ENCODE results near the gene PARN. TPM values are rescaled to one million over a fixed set of nuclear protein-coding genes. Genes with fewer than 3 reads are reported as not detected.

PARN gene
- total and polyA plus RNA-seq, 2 donors (not counting 1 experiment from before 2014, with no cell fraction given): 26.7 to 32.9 TPM

DNA sequence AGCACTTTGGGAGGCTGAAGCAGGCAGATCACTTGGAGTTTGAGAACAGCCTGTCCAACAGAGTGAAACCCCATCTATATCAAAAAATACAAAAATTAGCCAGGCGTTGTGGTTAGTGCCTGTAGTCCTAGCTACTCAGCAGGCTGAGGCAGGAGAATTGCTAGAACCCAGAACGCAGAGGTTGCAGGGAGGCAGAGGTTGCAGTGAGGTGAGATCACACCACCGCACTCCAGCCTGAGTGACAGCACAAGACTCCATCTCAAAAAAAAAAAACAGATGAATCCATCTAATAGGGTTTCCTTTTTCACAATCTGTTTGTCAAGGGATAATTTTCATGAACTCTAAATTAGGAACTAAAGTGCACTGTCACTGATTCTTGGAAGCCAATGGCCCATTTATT is 99.0 kb downstream of the PARN start:
- Histone ChIP-seq H3K79me2 (ENCODE audit: control insufficient read depth, insufficient read depth, low read length) (no peaks in the 10 kb centered on the region), H3K4me1 (ENCODE audit: control insufficient read depth, extremely low read depth, insufficient read depth, low read length) (peaks cover 6% of the 10 kb centered on the region)
- TF ChIP-seq CTCF (conservative IDR thresholded peaks at IDR 0.05 in 1 of 2, IDR thresholded peaks at IDR 0.05 in 1 of 2; ENCODE audit: low read depth in 1 of 2, low read length in 2 of 2) (no peak), EZH2 (IDR thresholded peaks at IDR 0.05; ENCODE audit: low read length, missing control alignments) (no peak)

GRCh38 chr16:14530046-14530445 is 100.0 kb downstream of the PARN start:
- Histone ChIP-seq H2AFZ (ENCODE audit: low read length) (no peak overlapping the region), H4K20me1 (ENCODE audit: control insufficient read depth, extremely low read depth, insufficient read depth, low read length) (no peaks in the 10 kb centered on the region), H3K27me3 (ENCODE audit: control insufficient read depth, insufficient read depth, low read length) (no peaks in the 10 kb centered on the region), H3K36me3 (ENCODE audit: control insufficient read depth, insufficient read depth, low read length) (no peaks in the 10 kb centered on the region), H3K27ac (ENCODE audit: insufficient read depth, low read length) (no peak overlapping the region), H3K4me3 (replicated peaks in 1 of 4; ENCODE audit: control extremely low read depth in 1 of 4, insufficient read depth in 1 of 4, low read depth in 3 of 4, low read length in 4 of 4) (no peak overlapping the region), H3K9ac (ENCODE audit: insufficient read depth, low read length) (no peak overlapping the region), H3K9me3 (ENCODE audit: control insufficient read depth, insufficient read depth, low read depth, low read length) (no peaks in the 10 kb centered on the region), H3K4me2 (ENCODE audit: extremely low read depth, insufficient read depth, low read length) (no peak overlapping the region), H3K4me1 (ENCODE audit: control insufficient read depth, extremely low read depth, insufficient read depth, low read length) (peaks cover 6% of the 10 kb centered on the region), H3K79me2 (ENCODE audit: control insufficient read depth, insufficient read depth, low read length) (no peaks in the 10 kb centered on the region)
- no peak for TF ChIP-seq EZH2 (IDR thresholded peaks at IDR 0.05; ENCODE audit: low read length, missing control alignments)
- no peak for TF ChIP-seq CTCF (conservative IDR thresholded peaks at IDR 0.05 in 1 of 2, IDR thresholded peaks at IDR 0.05 in 1 of 2; ENCODE audit: low read depth in 1 of 2, low read length in 2 of 2)
- no peak for DNase-seq (ENCODE audit: low read depth in 2 of 2)

More for the DNA sequence above, 99.0 kb downstream of the PARN start:
- Histone ChIP-seq H3K27me3 (ENCODE audit: control insufficient read depth, insufficient read depth, low read length) (no peaks in the 10 kb centered on the region), H4K20me1 (ENCODE audit: control insufficient read depth, extremely low read depth, insufficient read depth, low read length) (no peaks in the 10 kb centered on the region), H3K27ac (ENCODE audit: insufficient read depth, low read length) (no peak overlapping the region), H3K9ac (ENCODE audit: insufficient read depth, low read length) (no peak overlapping the region), H2AFZ (ENCODE audit: low read length) (no peak overlapping the region), H3K4me2 (ENCODE audit: extremely low read depth, insufficient read depth, low read length) (no peak overlapping the region), H3K4me3 (replicated peaks in 1 of 4; ENCODE audit: control extremely low read depth in 1 of 4, insufficient read depth in 1 of 4, low read depth in 3 of 4, low read length in 4 of 4) (no peak overlapping the region), H3K36me3 (ENCODE audit: control insufficient read depth, insufficient read depth, low read length) (no peaks in the 10 kb centered on the region), H3K9me3 (ENCODE audit: control insufficient read depth, insufficient read depth, low read depth, low read length) (no peaks in the 10 kb centered on the region)
- DNase-seq (ENCODE audit: low read depth in 2 of 2): no peak

DNA sequence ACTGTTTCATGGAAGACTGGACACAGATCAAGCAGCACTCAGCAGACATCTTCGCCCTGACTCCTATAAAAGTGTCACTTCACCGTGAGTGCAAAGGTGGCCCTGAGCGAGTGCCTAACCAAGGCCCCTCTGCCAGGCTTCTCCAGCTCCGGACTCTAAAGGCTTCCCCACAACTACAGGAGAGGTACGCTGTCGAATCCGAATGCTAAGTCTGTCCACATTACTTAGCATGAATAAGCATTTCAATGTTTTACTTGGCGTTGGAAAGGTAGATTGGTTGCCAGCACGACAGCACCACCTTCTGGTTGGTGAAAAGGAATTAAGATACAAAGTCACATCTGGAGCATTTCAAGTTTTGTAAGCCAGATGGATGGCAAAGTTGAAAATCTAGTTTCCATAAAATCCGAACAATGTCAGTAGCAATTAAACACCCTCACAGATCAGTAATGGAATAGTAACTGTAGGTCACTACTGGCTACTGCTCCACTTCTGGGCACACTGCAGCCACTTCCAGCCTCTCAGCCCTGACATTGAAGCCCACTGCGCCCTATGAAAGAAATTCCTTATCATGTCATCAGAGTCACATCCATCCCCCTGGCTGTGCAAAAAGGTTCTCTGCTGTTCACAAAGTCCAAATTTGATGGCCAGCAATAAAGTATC is 100.9 kb downstream of the PARN start:
- Histone ChIP-seq H3K4me3 (replicated peaks in 1 of 4; ENCODE audit: control extremely low read depth in 1 of 4, insufficient read depth in 1 of 4, low read depth in 3 of 4, low read length in 4 of 4) (peak overlapping the region in 1 of 4 experiments; percentile 27), H3K4me2 (ENCODE audit: extremely low read depth, insufficient read depth, low read length) (peak overlapping the region; percentile 46), H3K9me3 (ENCODE audit: control insufficient read depth, insufficient read depth, low read depth, low read length) (no peaks in the 10 kb centered on the region), H3K36me3 (ENCODE audit: control insufficient read depth, insufficient read depth, low read length) (no peaks in the 10 kb centered on the region), H4K20me1 (ENCODE audit: control insufficient read depth, extremely low read depth, insufficient read depth, low read length) (no peaks in the 10 kb centered on the region), H3K79me2 (ENCODE audit: control insufficient read depth, insufficient read depth, low read length) (no peaks in the 10 kb centered on the region), H3K4me1 (ENCODE audit: control insufficient read depth, extremely low read depth, insufficient read depth, low read length) (peaks cover 6% of the 10 kb centered on the region), H3K27me3 (ENCODE audit: control insufficient read depth, insufficient read depth, low read length) (no peaks in the 10 kb centered on the region), H3K27ac (ENCODE audit: insufficient read depth, low read length) (no peak overlapping the region), H3K9ac (ENCODE audit: insufficient read depth, low read length) (no peak overlapping the region), H2AFZ (ENCODE audit: low read length) (no peak overlapping the region)
- peak; percentile 90 to 95 for DNase-seq (ENCODE audit: low read depth in 2 of 2)
- TF ChIP-seq EZH2 (IDR thresholded peaks at IDR 0.05; ENCODE audit: low read length, missing control alignments) (no peak), CTCF (conservative IDR thresholded peaks at IDR 0.05 in 1 of 2, IDR thresholded peaks at IDR 0.05 in 1 of 2; ENCODE audit: low read depth in 1 of 2, low read length in 2 of 2) (peak; percentile 69 to 71)
